ENCODE results near the gene TLE3.

TLE3 gene

GRCh38 chr15:70074380-70074779 lies 23.3 kb downstream of the TLE3 start:
- DNase-seq (ENCODE audit: insufficient read length, low spot score) (no peak), FAIRE-seq (no peak)
- TF ChIP-seq, protein P1, sequence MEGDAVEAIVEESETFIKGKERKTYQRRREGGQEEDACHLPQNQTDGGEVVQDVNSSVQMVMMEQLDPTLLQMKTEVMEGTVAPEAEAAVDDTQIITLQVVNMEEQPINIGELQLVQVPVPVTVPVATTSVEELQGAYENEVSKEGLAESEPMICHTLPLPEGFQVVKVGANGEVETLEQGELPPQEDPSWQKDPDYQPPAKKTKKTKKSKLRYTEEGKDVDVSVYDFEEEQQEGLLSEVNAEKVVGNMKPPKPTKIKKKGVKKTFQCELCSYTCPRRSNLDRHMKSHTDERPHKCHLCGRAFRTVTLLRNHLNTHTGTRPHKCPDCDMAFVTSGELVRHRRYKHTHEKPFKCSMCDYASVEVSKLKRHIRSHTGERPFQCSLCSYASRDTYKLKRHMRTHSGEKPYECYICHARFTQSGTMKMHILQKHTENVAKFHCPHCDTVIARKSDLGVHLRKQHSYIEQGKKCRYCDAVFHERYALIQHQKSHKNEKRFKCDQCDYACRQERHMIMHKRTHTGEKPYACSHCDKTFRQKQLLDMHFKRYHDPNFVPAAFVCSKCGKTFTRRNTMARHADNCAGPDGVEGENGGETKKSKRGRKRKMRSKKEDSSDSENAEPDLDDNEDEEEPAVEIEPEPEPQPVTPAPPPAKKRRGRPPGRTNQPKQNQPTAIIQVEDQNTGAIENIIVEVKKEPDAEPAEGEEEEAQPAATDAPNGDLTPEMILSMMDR (IDR thresholded peaks at IDR 0.05; ENCODE audit: insufficient read depth, missing control alignments), result no peak

DNA sequence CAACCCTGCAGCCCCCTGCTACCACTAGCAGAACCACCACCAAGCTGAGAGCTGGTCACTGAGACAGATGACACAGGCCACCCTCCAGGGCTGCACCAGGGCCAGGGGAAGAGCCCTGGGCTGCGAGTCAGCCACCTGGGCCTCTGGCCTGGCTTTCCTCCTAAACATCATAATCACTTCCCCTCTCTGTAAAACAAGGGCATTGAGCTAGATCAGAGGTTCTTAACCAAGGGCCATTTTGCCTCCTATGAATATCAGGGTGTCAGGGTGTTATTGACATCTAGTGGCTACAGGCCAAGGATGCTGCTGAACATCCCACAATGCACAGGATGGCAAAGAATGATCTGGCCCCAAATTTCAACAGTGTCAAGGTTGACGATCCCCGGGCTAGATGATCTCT lies 25.2 kb downstream of the TLE3 start:
- DNase-seq (ENCODE audit: insufficient read length, low spot score) (no peak), FAIRE-seq (no peak)
- TF ChIP-seq, protein P1 (IDR thresholded peaks at IDR 0.05; ENCODE audit: insufficient read depth, missing control alignments), result no peak

- no peak for FAIRE-seq
- TF ChIP-seq, protein P1 (IDR thresholded peaks at IDR 0.05; ENCODE audit: insufficient read depth, missing control alignments), result no peak
- no peak for DNase-seq (ENCODE audit: insufficient read length, low spot score)
Observed at GRCh38 chr15:70071799-70072198, 25.9 kb downstream of the TLE3 start.

DNA sequence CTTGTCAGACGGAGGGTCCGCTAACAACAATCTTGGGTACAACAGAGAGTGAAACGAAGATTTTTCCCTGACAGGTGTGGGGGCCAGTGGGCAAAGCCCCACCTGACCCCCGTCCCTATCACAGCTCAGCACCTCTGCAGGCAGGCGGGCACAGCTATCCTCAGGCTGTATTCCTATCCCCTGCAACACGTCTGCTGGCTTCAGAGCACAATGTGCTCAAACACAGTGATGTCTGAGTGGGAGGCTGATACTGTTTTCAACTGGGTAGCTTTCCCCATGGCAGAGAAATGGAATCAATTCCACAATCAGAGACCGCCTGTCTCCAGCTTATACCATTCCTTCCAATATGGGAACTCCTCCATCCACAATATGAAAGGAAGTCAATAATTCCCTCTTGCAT lies 28.0 kb downstream of the TLE3 start:
- no peak for FAIRE-seq
- TF ChIP-seq, protein P1 (IDR thresholded peaks at IDR 0.05; ENCODE audit: insufficient read depth, missing control alignments), result no peak
- DNase-seq (ENCODE audit: insufficient read length, low spot score), result no peak

DNA sequence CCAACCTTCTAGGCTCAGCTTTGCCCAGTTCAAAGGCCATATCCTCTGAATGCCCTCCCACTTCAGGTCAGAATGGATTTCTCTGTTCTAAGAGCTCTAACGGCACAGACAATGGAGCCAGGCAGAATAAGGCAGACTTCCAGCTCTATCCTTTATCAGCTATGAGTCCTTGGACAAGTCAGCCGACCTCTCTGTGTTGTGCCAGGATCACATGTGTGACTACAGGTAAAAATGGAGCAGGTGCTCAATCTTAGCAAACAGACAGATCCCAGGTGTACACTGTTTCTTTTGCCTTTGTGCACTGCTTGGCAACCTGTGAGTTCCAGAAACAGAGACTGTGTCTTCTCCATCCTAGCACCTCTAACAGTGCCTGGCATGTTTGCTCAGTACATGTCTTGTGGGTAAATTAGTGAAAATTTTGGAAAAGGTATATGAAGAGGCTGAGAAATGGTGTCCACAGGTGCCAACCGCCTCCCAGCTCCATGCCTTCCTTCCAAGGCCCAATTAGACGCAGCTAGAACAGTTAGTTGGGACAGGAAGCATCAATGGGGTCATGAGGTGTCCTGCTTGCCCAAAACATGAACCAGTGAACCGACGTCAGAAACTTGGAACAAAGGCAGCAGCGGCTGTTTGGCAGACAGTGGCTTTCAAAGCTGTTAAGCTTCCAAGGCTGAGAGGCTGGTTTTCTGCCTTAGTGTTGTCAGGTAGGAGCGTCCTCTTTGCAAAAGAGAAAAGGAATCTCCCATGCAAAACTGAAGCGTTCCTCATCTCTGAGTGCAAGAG lies 28.7 kb downstream of the TLE3 start:
- no peak for FAIRE-seq
- TF ChIP-seq, protein P1 (IDR thresholded peaks at IDR 0.05; ENCODE audit: insufficient read depth, missing control alignments), result no peak
- DNase-seq (ENCODE audit: insufficient read length, low spot score), result no peak

- no peak for DNase-seq (ENCODE audit: insufficient read length, low spot score)
- FAIRE-seq, result no peak
- TF ChIP-seq, protein P1 (IDR thresholded peaks at IDR 0.05; ENCODE audit: insufficient read depth, missing control alignments), result no peak
Observed at GRCh38 chr15:70067681-70068080, 30.0 kb downstream of the TLE3 start.

DNA sequence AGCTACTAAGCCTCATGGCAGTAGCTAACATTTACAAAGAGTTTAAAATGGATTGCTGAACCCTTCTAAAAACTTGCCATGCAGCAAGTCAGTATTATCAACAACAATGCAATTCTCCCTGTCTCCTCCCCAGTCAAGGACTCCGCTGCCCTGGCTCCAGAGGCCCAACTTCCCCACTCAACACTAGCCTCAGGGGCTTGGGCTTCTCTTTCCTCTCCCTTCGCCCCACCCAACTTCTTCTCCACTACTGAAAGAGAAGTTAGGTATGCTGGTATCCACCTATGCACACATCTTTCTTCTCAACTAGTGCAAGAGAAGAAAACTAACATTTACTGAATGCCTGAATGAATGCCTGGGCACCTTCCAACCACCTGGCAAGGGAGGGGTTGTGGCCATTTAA lies 30.7 kb downstream of the TLE3 start:
- no peak for DNase-seq (ENCODE audit: insufficient read length, low spot score)
- no peak for FAIRE-seq

More for the DNA sequence above, 30.7 kb downstream of the TLE3 start:
- TF ChIP-seq, protein P1 (IDR thresholded peaks at IDR 0.05; ENCODE audit: insufficient read depth, missing control alignments), result no peak
